HG03342 (cell line): ENCODE results near the gene GPR68.
"Not testable (repeated sequence)": the region's sequence is repeated elsewhere in the genome, so short reads cannot be mapped to it uniquely, and the experiment has no call there.

Experiments
- ATAC-seq: cut with Tn5 transposase; IDR thresholded peaks from one replicate; pipeline ENCODE4 v1.9.1; 2021; ENCODE audit warnings: mild to moderate bottlenecking, moderate library complexity; ENCODE audit not compliant: unreplicated experiment

The GPR68 gene

GRCh38 chr14:91273273-91273884 is 28.9 kb upstream of the GPR68 start:
- ATAC-seq, result no peak

- ATAC-seq, result no peak
Measured at GRCh38 chr14:91272341-91273272, 28.1 kb upstream of the GPR68 start.

GRCh38 chr14:91271639-91272038 is 27.1 kb upstream of the GPR68 start:
- ATAC-seq, result no peak

GRCh38 chr14:91270619-91271018 is 26.1 kb upstream of the GPR68 start:
- no peak for ATAC-seq

GRCh38 chr14:91270188-91270587 is 25.7 kb upstream of the GPR68 start:
- ATAC-seq, result no peak

GRCh38 chr14:91269076-91269991 is 24.8 kb upstream of the GPR68 start:
- no peak for ATAC-seq

- no peak for ATAC-seq
Measured at GRCh38 chr14:91267965-91268437, 23.5 kb upstream of the GPR68 start.

GRCh38 chr14:91266276-91266675 is 21.8 kb upstream of the GPR68 start:
- not testable (repeated sequence) for ATAC-seq

GRCh38 chr14:91265404-91265803 is 20.9 kb upstream of the GPR68 start:
- ATAC-seq, result no peak

- ATAC-seq, result no peak
Measured at GRCh38 chr14:91264151-91265150, 19.9 kb upstream of the GPR68 start.

GRCh38 chr14:91263329-91263728 is 18.8 kb upstream of the GPR68 start:
- ATAC-seq, result no peak

- ATAC-seq, result no peak
Measured at GRCh38 chr14:91261986-91262549, 17.6 kb upstream of the GPR68 start.

- no peak for ATAC-seq
Measured at GRCh38 chr14:91261115-91261514, 16.6 kb upstream of the GPR68 start.

GRCh38 chr14:91258876-91259275 is 14.4 kb upstream of the GPR68 start:
- ATAC-seq, result no peak

- ATAC-seq, result no peak
Measured at GRCh38 chr14:91258011-91258618, 13.6 kb upstream of the GPR68 start.

GRCh38 chr14:91257328-91258010 is 13.0 kb upstream of the GPR68 start:
- ATAC-seq, result no peak

- ATAC-seq, result no peak
Measured at GRCh38 chr14:91256661-91257060, 12.2 kb upstream of the GPR68 start.

GRCh38 chr14:91255026-91255695 is 10.7 kb upstream of the GPR68 start:
- no peak for ATAC-seq
